ENCODE data around the gene RREB1. TPM values are rescaled to one million over a fixed set of nuclear protein-coding genes. Genes with fewer than 3 reads are reported as not detected.

The RREB1 gene
- total RNA-seq, 6 donors from 2014 or later: 44.2 to 112 (median 60.5) TPM

GRCh38 chr6:7075341-7076000 lies 32.3 kb upstream of the RREB1 start:
- WGBS, 2 donors: 92 to 97% methylated on average over 7 of the region's 7 CpGs
- Histone ChIP-seq H3K27me3 (no peaks in the 10 kb centered on the region), H3K4me1 (no peaks in the 10 kb centered on the region), H3K9me3 (no peaks in the 10 kb centered on the region), H3K27ac (no peak overlapping the region), H3K4me3 (no peak overlapping the region), H3K36me3 (no peaks in the 10 kb centered on the region)
- DNase-seq (no peak), ATAC-seq (ENCODE audit: low FRiP score in 2 of 2) (no peak)
- TF ChIP-seq EP300 (IDR thresholded peaks at IDR 0.05): no peak
- no peak for TF ChIP-seq POLR2A (IDR thresholded peaks at IDR 0.05)
- no peak for TF ChIP-seq POLR2AphosphoS5 (IDR thresholded peaks at IDR 0.05)
- TF ChIP-seq CTCF (IDR thresholded peaks at IDR 0.05): no peak

- no peak overlapping the region for H3K27ac ChIP-seq
- WGBS, 2 donors: 88 to 92% methylated on average over 2 of the region's 2 CpGs
- no peaks in the 10 kb centered on the region for H3K4me1 ChIP-seq
- H3K4me3 ChIP-seq: no peak overlapping the region
- TF ChIP-seq CTCF (IDR thresholded peaks at IDR 0.05) (no peak), POLR2AphosphoS5 (IDR thresholded peaks at IDR 0.05) (no peak), EP300 (IDR thresholded peaks at IDR 0.05) (no peak), POLR2A (IDR thresholded peaks at IDR 0.05) (no peak)
- no peaks in the 10 kb centered on the region for H3K27me3 ChIP-seq
- no peaks in the 10 kb centered on the region for H3K36me3 ChIP-seq
- H3K9me3 ChIP-seq: no peaks in the 10 kb centered on the region
- no peak for DNase-seq
- no peak for ATAC-seq (ENCODE audit: low FRiP score in 2 of 2)
Measured at GRCh38 chr6:7077856-7078255, 29.9 kb upstream of the RREB1 start.

GRCh38 chr6:7078856-7079255 lies 28.9 kb upstream of the RREB1 start:
- ATAC-seq (ENCODE audit: low FRiP score in 2 of 2) (no peak), DNase-seq (no peak)
- TF ChIP-seq CTCF (IDR thresholded peaks at IDR 0.05): no peak
- no peak for TF ChIP-seq POLR2AphosphoS5 (IDR thresholded peaks at IDR 0.05)
- TF ChIP-seq EP300 (IDR thresholded peaks at IDR 0.05): no peak
- TF ChIP-seq POLR2A (IDR thresholded peaks at IDR 0.05): no peak
- Histone ChIP-seq H3K27ac (no peak overlapping the region), H3K27me3 (no peaks in the 10 kb centered on the region), H3K4me1 (no peaks in the 10 kb centered on the region), H3K4me3 (no peak overlapping the region), H3K9me3 (no peaks in the 10 kb centered on the region), H3K36me3 (no peaks in the 10 kb centered on the region)
- 81 to 88% methylated on average over 6 of the region's 6 CpGs for WGBS, 2 donors

- Histone ChIP-seq H3K4me3 (no peak overlapping the region), H3K27me3 (no peaks in the 10 kb centered on the region), H3K4me1 (no peaks in the 10 kb centered on the region), H3K27ac (no peak overlapping the region), H3K9me3 (no peaks in the 10 kb centered on the region), H3K36me3 (no peaks in the 10 kb centered on the region)
- WGBS, 2 donors: 61 to 62% methylated on average over 2 of the region's 2 CpGs
- ATAC-seq (ENCODE audit: low FRiP score in 2 of 2) (no peak), DNase-seq (no peak)
- TF ChIP-seq CTCF (IDR thresholded peaks at IDR 0.05) (no peak), EP300 (IDR thresholded peaks at IDR 0.05) (no peak)
Measured at GRCh38 chr6:7080311-7080710, 27.4 kb upstream of the RREB1 start.

GRCh38 chr6:7085911-7086310 lies 21.9 kb upstream of the RREB1 start:
- Histone ChIP-seq H3K4me1 (peaks cover 11 to 20% (median 11%) of the 10 kb centered on the region in 4 donors), H3K36me3 (no peaks in the 10 kb centered on the region), H3K4me3 (no peak overlapping the region), H3K27ac (peak overlapping the region in 3 of 4 donors; percentile 52 to 74 (median 69)), H3K9me3 (no peaks in the 10 kb centered on the region), H3K27me3 (no peaks in the 10 kb centered on the region)
- no peak for TF ChIP-seq EP300 (IDR thresholded peaks at IDR 0.05)
- TF ChIP-seq CTCF (IDR thresholded peaks at IDR 0.05): no peak
- no peak for TF ChIP-seq POLR2AphosphoS5 (IDR thresholded peaks at IDR 0.05)
- TF ChIP-seq POLR2A (IDR thresholded peaks at IDR 0.05): no peak
- DNase-seq: peak in 1 of 2 donors; percentile 40
- 100% methylated on average over 1 of the region's 1 CpG for WGBS, 2 donors
- peak in 1 of 2 donors; percentile 38 for ATAC-seq (ENCODE audit: low FRiP score in 2 of 2)

Data from upper lobe of left lung (tissue), 6 donors.